ENCODE measurements around the gene C4orf54. TPM values are rescaled to one million over a fixed set of nuclear protein-coding genes. Genes with fewer than 3 reads are reported as not detected.

The C4orf54 gene
- total RNA-seq, result not detected in 2 replicates

GRCh38 chr4:99657798-99658197, at the start of gene C4orf54:
Gene C4orf54, minus strand, starts transcription at chr4:99657828. Its CDS starts 3,180 bp downstream, at chr4:99654648.
- Mint-ChIP-seq H3K27ac (no peak within 1 kb of the TSS), H3K9me3 (no peaks in the 10 kb centered on the region), H3K4me3 (no peak within 1 kb of the TSS)

GRCh38 chr4:99705891-99706290, 48.3 kb upstream of the C4orf54 start:
- no peaks in the 10 kb centered on the region for H3K36me3 Mint-ChIP-seq (ENCODE audit: low read depth)
- H3K9me3 Mint-ChIP-seq, result no peaks in the 10 kb centered on the region
- H3K27me3 Mint-ChIP-seq, result peaks cover 6% of the 10 kb centered on the region
- no peak for DNase-seq
- no peak overlapping the region for H3K27ac Mint-ChIP-seq
- H3K4me1 Mint-ChIP-seq, result no peaks in the 10 kb centered on the region
- intact Hi-C loops (cut with micrococcal nuclease), result no loop called here
- no peak overlapping the region for H3K4me3 Mint-ChIP-seq

More at GRCh38 chr4:99657798-99658197, at the start of gene C4orf54:
- H3K27me3 Mint-ChIP-seq, result peaks cover 4% of the 10 kb centered on the region
- no peaks in the 10 kb centered on the region for H3K36me3 Mint-ChIP-seq (ENCODE audit: low read depth)
- no peak for DNase-seq
- H3K4me1 Mint-ChIP-seq, result no peaks in the 10 kb centered on the region
- intact Hi-C loops (cut with micrococcal nuclease), result no loop called here

GRCh38 chr4:99696801-99697200, 39.2 kb upstream of the C4orf54 start:
- Mint-ChIP-seq H3K4me3 (no peak overlapping the region), H3K27ac (no peak overlapping the region), H3K9me3 (peaks cover 4% of the 10 kb centered on the region), H3K4me1 (no peaks in the 10 kb centered on the region), H3K27me3 (peaks cover 2% of the 10 kb centered on the region), H3K36me3 (ENCODE audit: low read depth) (no peaks in the 10 kb centered on the region)
- intact Hi-C loops (cut with micrococcal nuclease), result no loop called here
- no peak for DNase-seq

- Mint-ChIP-seq H3K36me3 (ENCODE audit: low read depth) (no peaks in the 10 kb centered on the region), H3K9me3 (peaks cover 14% of the 10 kb centered on the region), H3K27me3 (peaks cover 2% of the 10 kb centered on the region), H3K27ac (no peak overlapping the region), H3K4me3 (no peak overlapping the region), H3K4me1 (no peaks in the 10 kb centered on the region)
- intact Hi-C loops (cut with micrococcal nuclease), result no loop called here
- DNase-seq, result no peak
These were observed 35.5 kb upstream of the C4orf54 start for GRCh38 chr4:99693140-99693539.

GRCh38 chr4:99690990-99691389, 33.4 kb upstream of the C4orf54 start:
- intact Hi-C loops (cut with micrococcal nuclease), result no loop called here
- no peak for DNase-seq
- Mint-ChIP-seq H3K27me3 (peaks cover 2% of the 10 kb centered on the region), H3K4me1 (no peaks in the 10 kb centered on the region), H3K9me3 (peaks cover 14% of the 10 kb centered on the region), H3K27ac (no peak overlapping the region), H3K36me3 (ENCODE audit: low read depth) (no peaks in the 10 kb centered on the region), H3K4me3 (no peak overlapping the region)

- Mint-ChIP-seq H3K27ac (no peak overlapping the region), H3K9me3 (peaks cover 14% of the 10 kb centered on the region), H3K4me1 (no peaks in the 10 kb centered on the region), H3K4me3 (no peak overlapping the region), H3K36me3 (ENCODE audit: low read depth) (no peaks in the 10 kb centered on the region), H3K27me3 (peaks cover 2% of the 10 kb centered on the region)
- intact Hi-C loops (cut with micrococcal nuclease), result no loop called here
- no peak for DNase-seq
These were observed 32.8 kb upstream of the C4orf54 start for GRCh38 chr4:99690472-99690871.

GRCh38 chr4:99687120-99687519, 29.5 kb upstream of the C4orf54 start:
- H3K36me3 Mint-ChIP-seq (ENCODE audit: low read depth), result no peaks in the 10 kb centered on the region
- H3K27ac Mint-ChIP-seq, result no peak overlapping the region
- peaks cover 6% of the 10 kb centered on the region for H3K27me3 Mint-ChIP-seq
- DNase-seq, result no peak
- H3K9me3 Mint-ChIP-seq, result peaks cover 10% of the 10 kb centered on the region
- no peak overlapping the region for H3K4me3 Mint-ChIP-seq
- intact Hi-C loops (cut with micrococcal nuclease), result no loop called here
- H3K4me1 Mint-ChIP-seq, result no peaks in the 10 kb centered on the region

GRCh38 chr4:99685234-99685633, 27.6 kb upstream of the C4orf54 start:
- no peaks in the 10 kb centered on the region for H3K4me1 Mint-ChIP-seq
- DNase-seq, result no peak
- no peak overlapping the region for H3K27ac Mint-ChIP-seq
- intact Hi-C loops (cut with micrococcal nuclease), result no loop called here
- no peaks in the 10 kb centered on the region for H3K36me3 Mint-ChIP-seq (ENCODE audit: low read depth)
- peaks cover 8% of the 10 kb centered on the region for H3K27me3 Mint-ChIP-seq
- H3K9me3 Mint-ChIP-seq, result no peaks in the 10 kb centered on the region
- no peak overlapping the region for H3K4me3 Mint-ChIP-seq

- H3K36me3 Mint-ChIP-seq (ENCODE audit: low read depth), result no peaks in the 10 kb centered on the region
- no peak overlapping the region for H3K4me3 Mint-ChIP-seq
- intact Hi-C loops (cut with micrococcal nuclease), result no loop called here
- no peaks in the 10 kb centered on the region for H3K4me1 Mint-ChIP-seq
- H3K27ac Mint-ChIP-seq, result no peak overlapping the region
- no peak for DNase-seq
- H3K9me3 Mint-ChIP-seq, result no peaks in the 10 kb centered on the region
- H3K27me3 Mint-ChIP-seq, result peaks cover 12% of the 10 kb centered on the region
These were observed 26.3 kb upstream of the C4orf54 start for GRCh38 chr4:99683895-99684294.

GRCh38 chr4:99679976-99680375, 22.3 kb upstream of the C4orf54 start:
- intact Hi-C loops (cut with micrococcal nuclease), result no loop called here
- H3K9me3 Mint-ChIP-seq, result peaks cover under 1% of the 10 kb centered on the region
- H3K36me3 Mint-ChIP-seq (ENCODE audit: low read depth), result no peaks in the 10 kb centered on the region
- no peak overlapping the region for H3K27ac Mint-ChIP-seq
- no peak for DNase-seq
- H3K27me3 Mint-ChIP-seq, result peaks cover 18% of the 10 kb centered on the region
- H3K4me1 Mint-ChIP-seq, result no peaks in the 10 kb centered on the region
- no peak overlapping the region for H3K4me3 Mint-ChIP-seq

- Mint-ChIP-seq H3K9me3 (peaks cover 9% of the 10 kb centered on the region), H3K4me1 (no peaks in the 10 kb centered on the region), H3K27ac (no peak overlapping the region), H3K4me3 (no peak overlapping the region), H3K36me3 (ENCODE audit: low read depth) (no peaks in the 10 kb centered on the region), H3K27me3 (peaks cover 16% of the 10 kb centered on the region)
- intact Hi-C loops (cut with micrococcal nuclease), result no loop called here
- DNase-seq, result no peak
These were observed 21.6 kb upstream of the C4orf54 start for GRCh38 chr4:99679204-99679603.

- DNase-seq, result no peak
- peaks cover 24% of the 10 kb centered on the region for H3K9me3 Mint-ChIP-seq
- intact Hi-C loops (cut with micrococcal nuclease), result no loop called here
- H3K27me3 Mint-ChIP-seq, result peaks cover 13% of the 10 kb centered on the region
- no peak overlapping the region for H3K4me3 Mint-ChIP-seq
- H3K4me1 Mint-ChIP-seq, result no peaks in the 10 kb centered on the region
- H3K36me3 Mint-ChIP-seq (ENCODE audit: low read depth), result no peaks in the 10 kb centered on the region
- H3K27ac Mint-ChIP-seq, result no peak overlapping the region
These were observed 19.5 kb upstream of the C4orf54 start for GRCh38 chr4:99677161-99677560.

- Mint-ChIP-seq H3K36me3 (ENCODE audit: low read depth) (no peaks in the 10 kb centered on the region), H3K9me3 (peaks cover 29% of the 10 kb centered on the region), H3K27me3 (no peaks in the 10 kb centered on the region), H3K4me3 (no peak overlapping the region), H3K27ac (no peak overlapping the region), H3K4me1 (no peaks in the 10 kb centered on the region)
- no peak for DNase-seq
- intact Hi-C loops (cut with micrococcal nuclease), result no loop called here
These were observed 12.9 kb upstream of the C4orf54 start for GRCh38 chr4:99670409-99671073.

GRCh38 chr4:99669084-99669483, 11.5 kb upstream of the C4orf54 start:
- no peaks in the 10 kb centered on the region for H3K36me3 Mint-ChIP-seq (ENCODE audit: low read depth)
- peaks cover 20% of the 10 kb centered on the region for H3K9me3 Mint-ChIP-seq
- H3K27me3 Mint-ChIP-seq, result no peaks in the 10 kb centered on the region
- H3K4me1 Mint-ChIP-seq, result no peaks in the 10 kb centered on the region
- DNase-seq, result no peak
- intact Hi-C loops (cut with micrococcal nuclease), result no loop called here
- H3K4me3 Mint-ChIP-seq, result no peak overlapping the region
- no peak overlapping the region for H3K27ac Mint-ChIP-seq

- H3K4me1 Mint-ChIP-seq, result no peaks in the 10 kb centered on the region
- peaks cover 16% of the 10 kb centered on the region for H3K9me3 Mint-ChIP-seq
- H3K36me3 Mint-ChIP-seq (ENCODE audit: low read depth), result no peaks in the 10 kb centered on the region
- intact Hi-C loops (cut with micrococcal nuclease), result no loop called here
- DNase-seq, result no peak
- no peak overlapping the region for H3K4me3 Mint-ChIP-seq
- H3K27me3 Mint-ChIP-seq, result no peaks in the 10 kb centered on the region
- H3K27ac Mint-ChIP-seq, result no peak overlapping the region
These were observed 10.8 kb upstream of the C4orf54 start for GRCh38 chr4:99668472-99668871.

Data from activated CD4-positive, alpha-beta T cell treated with anti-CD3 and anti-CD28 coated beads, Interleukin-2, amount 10 ng/mL, durations not matched to agents 24 days and 14 days (primary cell).